ENCODE results near the gene BFSP2.
A peak's percentile ranks its signal among the peaks of the same experiment; 100 is the strongest.
"Not testable (repeated sequence)": the region's sequence is repeated elsewhere in the genome, so short reads cannot be mapped to it uniquely, and the experiment has no call there.

Gene BFSP2

DNA sequence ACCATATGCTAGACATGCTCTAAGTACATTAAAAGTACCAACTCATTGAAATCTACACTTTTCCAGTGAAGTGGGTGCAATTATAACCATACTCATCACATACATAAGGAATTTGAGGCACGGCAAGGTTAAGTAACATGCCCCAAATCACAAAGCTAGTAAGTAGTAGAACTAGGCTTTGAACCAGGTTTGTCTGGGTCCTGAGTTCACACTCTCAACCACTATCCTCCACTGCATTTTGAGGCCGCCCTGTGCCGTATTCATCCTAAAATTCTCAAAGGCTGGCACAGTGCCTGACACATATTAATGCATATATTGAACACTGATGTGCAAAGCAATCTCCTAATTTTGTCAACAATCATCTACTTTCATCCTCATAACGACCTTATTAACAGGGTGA is 104.9 kb downstream of the BFSP2 start:
- H3K4me1 ChIP-seq: peaks cover 13 to 35% (median 26%) of the 10 kb centered on the region in 10 experiments
- H3K36me3 ChIP-seq: no peaks in the 10 kb centered on the region
- H3K27ac ChIP-seq: no peak overlapping the region
- peaks cover 0 to 5% (median 0%) of the 10 kb centered on the region in 11 experiments; a peak in 1 of 22 replicates for H3K9me3 ChIP-seq (replicated peaks in 1 of 11)
- H3K9ac ChIP-seq: no peak overlapping the region
- H3K27me3 ChIP-seq: no peaks in the 10 kb centered on the region
- 0 out of 22 replicates have a peak overlapping the region, but pooled peaks of 1 of the 11 experiments have one; percentile 58 for H3K4me2 ChIP-seq
- H3K4me3 ChIP-seq: no peak overlapping the region
- H4K20me1 ChIP-seq: no peaks in the 10 kb centered on the region
- no peak for TF ChIP-seq Cebpa-rat (IDR thresholded peaks at IDR 0.05)

DNA sequence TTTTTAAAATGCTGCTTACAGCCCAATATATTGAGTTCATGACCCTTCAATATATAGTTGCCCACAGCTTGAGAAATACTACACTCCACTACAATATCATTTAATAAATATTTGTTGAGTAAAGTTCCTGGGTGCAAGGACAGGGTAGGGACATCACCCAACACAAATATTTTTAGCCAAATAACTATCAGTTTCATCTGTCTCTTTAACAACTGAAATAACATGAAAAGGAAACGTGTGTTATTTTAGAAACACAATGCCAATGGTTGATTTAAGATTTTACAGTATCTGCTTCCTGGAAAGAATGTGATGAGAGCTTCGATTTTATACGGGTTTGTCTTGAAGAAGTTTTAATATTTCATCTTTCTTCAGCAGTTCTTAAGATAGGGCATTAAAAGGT is 106.0 kb downstream of the BFSP2 start:
- Histone ChIP-seq H4K20me1 (no peaks in the 10 kb centered on the region), H3K4me3 (no peak overlapping the region), H3K27ac (peak overlapping the region; percentile 17 to 67 (median 48); a peak in 16 of 22 replicates), H3K4me1 (peaks cover 13 to 25% (median 19%) of the 10 kb centered on the region in 10 experiments), H3K9ac (peak overlapping the region in 7 of 11 experiments; percentile 12 to 60 (median 44); a peak in 8 of 22 replicates), H3K9me3 (replicated peaks in 1 of 11) (peaks cover 0 to 5% (median 0%) of the 10 kb centered on the region in 11 experiments; a peak in 1 of 22 replicates), H3K36me3 (no peaks in the 10 kb centered on the region), H3K4me2 (peak overlapping the region; percentile 40 to 80 (median 60)), H3K27me3 (no peaks in the 10 kb centered on the region)
- no peak for TF ChIP-seq Cebpa-rat (IDR thresholded peaks at IDR 0.05)

DNA sequence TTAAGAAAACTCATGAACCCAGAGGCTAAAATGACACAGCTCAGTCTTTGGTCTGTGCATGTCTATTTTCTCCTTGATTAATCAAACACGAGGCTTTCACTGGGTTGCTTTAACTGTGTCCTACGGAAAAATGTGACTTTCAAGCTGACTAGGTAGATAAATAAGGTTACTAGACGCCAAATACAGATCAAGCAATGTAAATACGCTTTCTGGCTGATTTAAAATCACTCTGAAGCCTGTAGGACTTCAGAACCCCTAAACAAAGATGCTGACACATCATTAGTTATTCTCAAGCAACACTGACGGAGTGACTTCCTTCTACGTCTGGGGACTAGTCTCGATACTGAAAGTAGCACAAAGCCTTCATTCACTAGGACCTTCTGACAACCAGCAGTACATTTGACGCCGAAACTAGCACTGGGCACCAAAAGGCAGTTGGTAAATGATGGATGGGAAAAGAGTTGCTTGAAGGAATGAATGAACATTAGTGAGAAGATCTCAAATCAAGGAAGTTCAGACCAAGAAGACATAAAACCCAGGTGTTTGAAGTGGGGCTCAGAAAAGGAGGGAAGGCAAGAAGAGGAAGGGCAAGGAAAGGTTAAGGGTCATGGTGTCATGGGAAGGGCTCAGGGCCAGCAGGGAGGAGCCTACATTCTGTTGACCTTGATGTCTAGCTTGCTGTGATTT is 106.5 kb downstream of the BFSP2 start:
- Histone ChIP-seq H3K4me2 (peak overlapping the region; percentile 40 to 80 (median 60)), H3K4me1 (peaks cover 13 to 19% (median 16%) of the 10 kb centered on the region in 10 experiments), H3K9ac (peak overlapping the region in 8 of 11 experiments; percentile 10 to 60 (median 40); a peak in 10 of 22 replicates), H3K36me3 (no peaks in the 10 kb centered on the region), H3K9me3 (replicated peaks in 1 of 11) (peaks cover 0 to 4% (median 0%) of the 10 kb centered on the region in 11 experiments; a peak in 1 of 22 replicates), H4K20me1 (no peaks in the 10 kb centered on the region), H3K4me3 (peak overlapping the region in 1 of 10 experiments; percentile 0; a peak in 2 of 20 replicates), H3K27ac (peak overlapping the region; percentile 17 to 67 (median 48); a peak in 16 of 22 replicates), H3K27me3 (no peaks in the 10 kb centered on the region)
- TF ChIP-seq Cebpa-rat (IDR thresholded peaks at IDR 0.05): no peak

DNA sequence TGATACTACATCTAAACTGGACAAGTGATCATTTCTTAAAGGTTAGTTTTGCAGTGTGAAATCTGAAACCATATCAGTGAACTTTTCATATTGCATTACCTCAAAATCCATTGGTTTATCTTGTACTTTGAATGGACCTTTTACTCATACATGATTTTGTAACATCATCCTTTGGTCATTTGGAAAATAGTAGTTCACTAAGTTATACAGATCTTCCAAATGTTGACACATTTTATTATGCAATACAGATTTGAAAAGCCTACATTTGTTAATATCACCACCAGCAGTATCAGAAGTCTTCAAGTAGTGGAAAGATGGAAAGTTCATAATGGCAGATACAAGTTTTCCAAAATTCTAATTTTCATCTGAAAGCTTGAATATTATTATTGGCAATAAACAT is 109.6 kb downstream of the BFSP2 start:
- peaks cover 13 to 19% (median 15%) of the 10 kb centered on the region in 10 experiments for H3K4me1 ChIP-seq
- no peaks in the 10 kb centered on the region for H4K20me1 ChIP-seq
- no peak overlapping the region for H3K27ac ChIP-seq
- no peaks in the 10 kb centered on the region for H3K27me3 ChIP-seq
- no peaks in the 10 kb centered on the region for H3K9me3 ChIP-seq (replicated peaks in 1 of 11)
- no peak overlapping the region for H3K4me3 ChIP-seq
- no peak overlapping the region for H3K4me2 ChIP-seq
- H3K9ac ChIP-seq: no peak overlapping the region
- H3K36me3 ChIP-seq: no peaks in the 10 kb centered on the region
- no peak for TF ChIP-seq Cebpa-rat (IDR thresholded peaks at IDR 0.05)

DNA sequence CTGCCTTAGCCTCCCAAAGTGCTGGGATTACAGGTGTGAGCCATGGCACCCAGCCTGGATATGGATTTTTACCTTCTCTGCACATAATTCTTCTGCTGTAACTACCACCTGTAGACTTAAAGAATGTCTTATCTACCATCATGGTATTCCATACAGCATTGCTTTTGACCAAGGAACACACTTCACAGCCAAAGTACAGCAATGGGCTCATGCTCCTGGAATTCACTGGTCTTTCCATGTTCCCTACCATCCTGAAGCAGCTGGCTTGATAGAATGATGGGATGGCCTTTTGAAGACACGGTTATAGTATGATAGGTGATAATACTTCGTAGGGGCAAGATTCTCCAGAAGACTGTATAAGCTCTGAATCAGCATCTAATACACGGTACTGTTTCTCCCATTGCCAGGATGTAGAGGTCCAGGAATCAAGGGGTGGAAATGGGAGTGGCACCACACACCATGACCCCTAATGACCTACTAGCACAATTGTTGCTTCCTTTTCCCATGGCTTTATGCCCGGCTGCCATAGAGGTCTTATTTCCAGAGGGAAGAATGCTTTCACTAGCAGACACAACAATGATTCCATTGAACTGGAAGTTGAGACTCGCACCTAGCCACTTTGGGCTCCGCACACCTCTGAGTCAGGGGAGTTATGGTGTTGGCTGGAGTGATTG is 112.7 kb downstream of the BFSP2 start:
- Histone ChIP-seq H3K27ac (no peak overlapping the region), H3K4me3 (no peak overlapping the region), H3K9ac (no peak overlapping the region), H3K27me3 (no peaks in the 10 kb centered on the region), H3K4me1 (peaks cover 0 to under 1% (median 0%) of the 10 kb centered on the region in 10 experiments; a peak in 1 of 20 replicates), H3K36me3 (no peaks in the 10 kb centered on the region), H4K20me1 (no peaks in the 10 kb centered on the region), H3K9me3 (replicated peaks in 1 of 11) (no peaks in the 10 kb centered on the region), H3K4me2 (no peak overlapping the region)
- TF ChIP-seq Cebpa-rat (IDR thresholded peaks at IDR 0.05): no peak

DNA sequence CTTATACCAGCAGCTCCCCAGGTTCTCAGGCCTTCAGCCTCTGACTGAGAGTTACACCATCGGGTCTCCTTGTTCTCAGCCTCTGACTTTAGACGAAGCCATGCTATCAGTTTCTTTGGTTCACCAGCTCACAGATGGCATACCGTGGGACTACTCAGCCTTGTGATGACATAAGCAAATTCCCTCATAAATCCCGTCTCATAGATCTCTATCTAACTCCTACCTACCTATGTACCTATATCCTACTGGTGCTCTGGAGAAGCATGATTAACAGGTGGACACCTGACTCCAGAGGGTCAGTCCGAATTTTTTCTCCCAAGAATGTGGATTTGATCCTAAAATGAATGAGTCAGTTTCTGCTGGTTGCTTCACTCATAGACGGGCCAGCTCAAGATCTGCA is 114.6 kb downstream of the BFSP2 start:
- Histone ChIP-seq H4K20me1 (no peaks in the 10 kb centered on the region), H3K4me3 (no peak overlapping the region), H3K27ac (no peak overlapping the region), H3K9ac (no peak overlapping the region), H3K4me1 (no peaks in the 10 kb centered on the region), H3K36me3 (no peaks in the 10 kb centered on the region), H3K27me3 (no peaks in the 10 kb centered on the region), H3K4me2 (no peak overlapping the region), H3K9me3 (replicated peaks in 1 of 11) (no peaks in the 10 kb centered on the region)
- no peak for TF ChIP-seq Cebpa-rat (IDR thresholded peaks at IDR 0.05)

DNA sequence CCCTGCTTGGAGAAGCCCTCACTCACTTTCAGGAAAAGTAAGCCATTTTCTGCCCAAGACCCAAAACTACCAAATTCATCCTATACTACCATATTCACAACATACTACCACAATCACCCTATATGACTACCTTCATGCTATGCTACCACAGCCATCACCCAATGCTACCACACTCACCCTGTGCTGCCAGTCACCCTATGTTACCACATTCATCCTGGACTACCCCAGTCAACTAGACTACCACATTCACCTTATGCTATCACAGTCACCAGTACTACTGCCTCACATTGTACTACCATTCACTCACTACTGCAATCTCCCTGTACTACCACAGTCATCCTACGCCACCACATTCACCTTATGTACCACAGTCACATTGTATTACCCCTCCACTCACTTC is 115.3 kb downstream of the BFSP2 start:
- Histone ChIP-seq H3K27ac (no peak overlapping the region), H3K4me2 (no peak overlapping the region), H3K27me3 (no peaks in the 10 kb centered on the region), H3K4me1 (no peaks in the 10 kb centered on the region), H4K20me1 (no peaks in the 10 kb centered on the region), H3K9ac (no peak overlapping the region), H3K36me3 (no peaks in the 10 kb centered on the region), H3K4me3 (no peak overlapping the region), H3K9me3 (replicated peaks in 1 of 11) (no peaks in the 10 kb centered on the region)
- no peak for TF ChIP-seq Cebpa-rat (IDR thresholded peaks at IDR 0.05)

DNA sequence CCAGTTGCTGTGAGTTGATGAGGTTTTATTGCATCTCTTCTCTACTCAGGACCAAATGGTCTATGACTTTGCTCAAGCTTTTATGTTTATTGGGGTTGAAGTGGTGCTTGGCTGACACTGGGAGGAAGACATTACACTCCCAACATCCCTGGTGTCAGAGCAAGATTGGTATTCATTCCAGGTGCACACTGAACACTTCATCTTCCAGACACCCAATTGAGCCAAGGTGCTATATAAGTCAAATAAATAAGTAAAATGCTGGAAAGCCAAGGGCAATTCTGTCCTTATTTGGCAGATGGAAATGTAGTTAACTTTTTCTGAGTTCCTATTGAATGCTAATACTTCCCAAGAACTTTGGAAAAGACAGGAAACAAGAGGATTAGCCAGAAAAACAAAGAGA is 120.4 kb downstream of the BFSP2 start:
- Histone ChIP-seq H4K20me1 (no peaks in the 10 kb centered on the region), H3K36me3 (no peaks in the 10 kb centered on the region), H3K27ac (no peak overlapping the region), H3K9me3 (replicated peaks in 1 of 11) (no peaks in the 10 kb centered on the region), H3K9ac (no peak overlapping the region), H3K4me1 (peaks cover 0 to 45% (median 0%) of the 10 kb centered on the region in 10 experiments; a peak in 6 of 20 replicates), H3K27me3 (no peaks in the 10 kb centered on the region), H3K4me3 (no peak overlapping the region), H3K4me2 (no peak overlapping the region)
- no peak for TF ChIP-seq Cebpa-rat (IDR thresholded peaks at IDR 0.05)

DNA sequence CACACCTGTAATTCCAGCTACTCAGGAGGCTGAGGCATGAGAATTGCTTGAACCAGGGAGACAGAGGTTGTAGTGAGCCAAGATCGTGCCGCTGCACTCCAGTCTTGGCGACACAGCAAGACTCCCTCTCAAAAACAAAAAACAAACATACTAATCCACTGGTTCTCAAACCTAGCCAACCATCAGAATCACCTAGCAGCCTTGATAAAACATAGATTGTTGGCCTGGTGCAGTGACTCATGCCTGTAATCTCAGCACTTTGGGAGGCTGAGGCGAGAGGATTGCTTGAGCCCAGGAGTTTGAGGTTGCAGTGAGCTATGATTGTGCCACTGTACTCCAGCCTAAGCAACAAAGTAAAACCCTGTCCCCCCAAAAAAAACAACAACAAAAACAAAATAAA is 121.1 kb downstream of the BFSP2 start:
- not testable (repeated sequence) for H3K27ac ChIP-seq; H3K9me3 ChIP-seq (replicated peaks in 1 of 11); H3K4me3 ChIP-seq; H3K27me3 ChIP-seq; H3K9ac ChIP-seq; H3K4me2 ChIP-seq; H4K20me1 ChIP-seq; H3K36me3 ChIP-seq
- peaks cover 0 to 50% (median 0%) of the 10 kb centered on the region in 10 experiments; a peak in 6 of 20 replicates for H3K4me1 ChIP-seq

Data from BLaER1 treated with 17β-estradiol and CSF1 and Interleukin-3, amounts not matched to agents 10 nM and 100 nM (cell line).